ENCODE results near the gene WWC2.
"Not testable (repeated sequence)": the region's sequence is repeated elsewhere in the genome, so short reads cannot be mapped to it uniquely, and the experiment has no call there.

Gene WWC2

GRCh38 chr4:183142571-183143550 lies 43.8 kb downstream of the WWC2 start:
- Mint-ChIP-seq H3K4me1 (ENCODE audit: low read depth) (peaks cover 3% of the 10 kb centered on the region), H3K27ac (no peak overlapping the region)

GRCh38 chr4:183144787-183145186 lies 45.7 kb downstream of the WWC2 start:
- Mint-ChIP-seq H3K4me3 (no peak overlapping the region), H3K4me1 (ENCODE audit: low read depth) (peaks cover 3% of the 10 kb centered on the region), H3K27ac (no peak overlapping the region), H3K36me3 (no peaks in the 10 kb centered on the region), H3K9me3 (ENCODE audit: low read depth) (no peaks in the 10 kb centered on the region), H3K27me3 (no peaks in the 10 kb centered on the region)

More at GRCh38 chr4:183142571-183143550, 43.8 kb downstream of the WWC2 start:
- H3K27me3 Mint-ChIP-seq, result peaks cover 2% of the 10 kb centered on the region
- H3K9me3 Mint-ChIP-seq (ENCODE audit: low read depth), result no peaks in the 10 kb centered on the region
- no peak overlapping the region for H3K4me3 Mint-ChIP-seq
- no peaks in the 10 kb centered on the region for H3K36me3 Mint-ChIP-seq

- Mint-ChIP-seq H3K27ac (no peak overlapping the region), H3K9me3 (ENCODE audit: low read depth) (no peaks in the 10 kb centered on the region), H3K27me3 (no peaks in the 10 kb centered on the region), H3K4me3 (no peak overlapping the region), H3K4me1 (ENCODE audit: low read depth) (peaks cover 3% of the 10 kb centered on the region), H3K36me3 (no peaks in the 10 kb centered on the region)
Measured at GRCh38 chr4:183145773-183146172, 46.7 kb downstream of the WWC2 start.

- Mint-ChIP-seq H3K9me3 (ENCODE audit: low read depth) (no peaks in the 10 kb centered on the region), H3K27me3 (no peaks in the 10 kb centered on the region), H3K4me3 (no peak overlapping the region)
Measured at GRCh38 chr4:183146478-183146877, 47.4 kb downstream of the WWC2 start.

GRCh38 chr4:183147196-183147595 lies 48.1 kb downstream of the WWC2 start:
- H3K9me3 Mint-ChIP-seq (ENCODE audit: low read depth), result no peaks in the 10 kb centered on the region
- no peaks in the 10 kb centered on the region for H3K27me3 Mint-ChIP-seq
- no peak overlapping the region for H3K27ac Mint-ChIP-seq
- H3K4me1 Mint-ChIP-seq (ENCODE audit: low read depth), result peaks cover 3% of the 10 kb centered on the region
- no peaks in the 10 kb centered on the region for H3K36me3 Mint-ChIP-seq
- no peak overlapping the region for H3K4me3 Mint-ChIP-seq

More at GRCh38 chr4:183146478-183146877, 47.4 kb downstream of the WWC2 start:
- Mint-ChIP-seq H3K27ac (no peak overlapping the region), H3K4me1 (ENCODE audit: low read depth) (peaks cover 3% of the 10 kb centered on the region), H3K36me3 (no peaks in the 10 kb centered on the region)

- Mint-ChIP-seq H3K27ac (no peak overlapping the region), H3K27me3 (no peaks in the 10 kb centered on the region), H3K4me3 (no peak overlapping the region), H3K4me1 (ENCODE audit: low read depth) (no peaks in the 10 kb centered on the region), H3K9me3 (ENCODE audit: low read depth) (no peaks in the 10 kb centered on the region), H3K36me3 (no peaks in the 10 kb centered on the region)
Measured at GRCh38 chr4:183147983-183148382, 48.9 kb downstream of the WWC2 start.

GRCh38 chr4:183149616-183150539 lies 50.8 kb downstream of the WWC2 start:
- H3K9me3 Mint-ChIP-seq (ENCODE audit: low read depth), result no peaks in the 10 kb centered on the region
- H3K27ac Mint-ChIP-seq, result no peak overlapping the region
- no peaks in the 10 kb centered on the region for H3K4me1 Mint-ChIP-seq (ENCODE audit: low read depth)
- H3K36me3 Mint-ChIP-seq, result no peaks in the 10 kb centered on the region
- H3K4me3 Mint-ChIP-seq, result no peak overlapping the region
- H3K27me3 Mint-ChIP-seq, result no peaks in the 10 kb centered on the region

- H3K27me3 Mint-ChIP-seq; H3K4me1 Mint-ChIP-seq (ENCODE audit: low read depth); H3K4me3 Mint-ChIP-seq; H3K36me3 Mint-ChIP-seq; H3K27ac Mint-ChIP-seq; H3K9me3 Mint-ChIP-seq (ENCODE audit: low read depth): not testable (repeated sequence)
Measured at GRCh38 chr4:183150664-183151063, 51.6 kb downstream of the WWC2 start.

- not testable (repeated sequence) for H3K36me3 Mint-ChIP-seq; H3K9me3 Mint-ChIP-seq (ENCODE audit: low read depth); H3K4me1 Mint-ChIP-seq (ENCODE audit: low read depth); H3K4me3 Mint-ChIP-seq; H3K27ac Mint-ChIP-seq; H3K27me3 Mint-ChIP-seq
Measured at GRCh38 chr4:183152232-183152631, 53.2 kb downstream of the WWC2 start.

GRCh38 chr4:183153190-183153916 lies 54.3 kb downstream of the WWC2 start:
- no peaks in the 10 kb centered on the region for H3K27me3 Mint-ChIP-seq
- no peak overlapping the region for H3K4me3 Mint-ChIP-seq
- H3K36me3 Mint-ChIP-seq, result no peaks in the 10 kb centered on the region

GRCh38 chr4:183154701-183155391 lies 55.8 kb downstream of the WWC2 start:
- Mint-ChIP-seq H3K9me3 (ENCODE audit: low read depth) (no peaks in the 10 kb centered on the region), H3K4me3 (no peak overlapping the region), H3K4me1 (ENCODE audit: low read depth) (no peaks in the 10 kb centered on the region), H3K36me3 (no peaks in the 10 kb centered on the region), H3K27me3 (no peaks in the 10 kb centered on the region), H3K27ac (no peak overlapping the region)

More at GRCh38 chr4:183153190-183153916, 54.3 kb downstream of the WWC2 start:
- no peak overlapping the region for H3K27ac Mint-ChIP-seq
- no peaks in the 10 kb centered on the region for H3K9me3 Mint-ChIP-seq (ENCODE audit: low read depth)
- H3K4me1 Mint-ChIP-seq (ENCODE audit: low read depth), result no peaks in the 10 kb centered on the region

GRCh38 chr4:183155450-183156184 lies 56.6 kb downstream of the WWC2 start:
- no peak overlapping the region for H3K27ac Mint-ChIP-seq
- H3K27me3 Mint-ChIP-seq, result no peaks in the 10 kb centered on the region
- no peaks in the 10 kb centered on the region for H3K4me1 Mint-ChIP-seq (ENCODE audit: low read depth)
- H3K36me3 Mint-ChIP-seq, result no peaks in the 10 kb centered on the region
- H3K9me3 Mint-ChIP-seq (ENCODE audit: low read depth), result no peaks in the 10 kb centered on the region
- H3K4me3 Mint-ChIP-seq, result no peak overlapping the region

GRCh38 chr4:183157215-183157614 lies 58.2 kb downstream of the WWC2 start:
- H3K4me3 Mint-ChIP-seq, result no peak overlapping the region
- H3K9me3 Mint-ChIP-seq (ENCODE audit: low read depth), result no peaks in the 10 kb centered on the region
- no peaks in the 10 kb centered on the region for H3K4me1 Mint-ChIP-seq (ENCODE audit: low read depth)
- H3K27ac Mint-ChIP-seq, result no peak overlapping the region
- no peaks in the 10 kb centered on the region for H3K27me3 Mint-ChIP-seq
- no peaks in the 10 kb centered on the region for H3K36me3 Mint-ChIP-seq
